HG03097 (cell line): Measurements from ENCODE around the gene IFNA4.
"Not testable (repeated sequence)": the region's sequence is repeated elsewhere in the genome, so short reads cannot be mapped to it uniquely, and the experiment has no call there.

ENCODE experiments used
- ATAC-seq: cut with Tn5 transposase; IDR thresholded peaks from one replicate; pipeline ENCODE4 v1.9.1; 2021; ENCODE audit not compliant: unreplicated experiment, low FRiP score

The IFNA4 gene

DNA sequence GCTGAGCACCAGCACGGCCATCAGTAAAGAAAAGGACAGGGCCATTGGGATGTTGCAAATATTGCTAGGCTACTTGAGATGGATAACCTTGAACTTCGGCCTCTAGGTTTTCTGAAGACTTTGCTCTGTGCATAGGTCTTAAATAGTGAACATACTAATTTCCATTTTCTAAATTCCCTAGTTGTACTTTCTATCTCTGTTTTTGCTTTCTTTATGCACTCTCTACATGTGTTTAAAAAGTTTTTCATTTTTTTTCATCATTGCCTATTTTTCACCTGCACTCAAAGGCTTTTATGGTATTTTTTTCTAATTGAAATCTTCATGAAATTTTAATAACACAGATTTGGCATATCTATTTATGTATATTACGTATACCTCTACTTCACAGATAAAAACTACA is at the start of gene IFNA4:
TSS of gene IFNA4 (minus strand) at position 101 of the 400 bp plus-strand sequence. CDS start at position 45, 56 bp downstream.
- ATAC-seq: not testable (repeated sequence)

DNA sequence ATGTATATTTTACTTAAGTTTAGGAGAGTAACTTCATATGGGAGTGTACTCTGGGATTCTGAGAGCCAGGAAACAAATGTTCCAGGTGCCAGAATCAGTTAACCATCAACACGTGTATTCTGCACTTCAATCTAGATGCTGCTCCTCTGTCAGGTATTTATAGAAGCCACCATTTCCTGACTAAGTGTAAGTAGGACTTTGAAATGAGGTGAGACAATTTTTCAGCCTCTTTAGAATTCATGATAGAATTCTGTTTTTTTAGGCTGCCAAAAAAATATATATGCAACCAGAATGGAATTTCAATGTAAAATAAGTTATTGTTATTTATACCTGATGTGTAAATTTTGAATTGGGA is 49.0 kb upstream of the IFNA4 start:
- ATAC-seq: not testable (repeated sequence)

DNA sequence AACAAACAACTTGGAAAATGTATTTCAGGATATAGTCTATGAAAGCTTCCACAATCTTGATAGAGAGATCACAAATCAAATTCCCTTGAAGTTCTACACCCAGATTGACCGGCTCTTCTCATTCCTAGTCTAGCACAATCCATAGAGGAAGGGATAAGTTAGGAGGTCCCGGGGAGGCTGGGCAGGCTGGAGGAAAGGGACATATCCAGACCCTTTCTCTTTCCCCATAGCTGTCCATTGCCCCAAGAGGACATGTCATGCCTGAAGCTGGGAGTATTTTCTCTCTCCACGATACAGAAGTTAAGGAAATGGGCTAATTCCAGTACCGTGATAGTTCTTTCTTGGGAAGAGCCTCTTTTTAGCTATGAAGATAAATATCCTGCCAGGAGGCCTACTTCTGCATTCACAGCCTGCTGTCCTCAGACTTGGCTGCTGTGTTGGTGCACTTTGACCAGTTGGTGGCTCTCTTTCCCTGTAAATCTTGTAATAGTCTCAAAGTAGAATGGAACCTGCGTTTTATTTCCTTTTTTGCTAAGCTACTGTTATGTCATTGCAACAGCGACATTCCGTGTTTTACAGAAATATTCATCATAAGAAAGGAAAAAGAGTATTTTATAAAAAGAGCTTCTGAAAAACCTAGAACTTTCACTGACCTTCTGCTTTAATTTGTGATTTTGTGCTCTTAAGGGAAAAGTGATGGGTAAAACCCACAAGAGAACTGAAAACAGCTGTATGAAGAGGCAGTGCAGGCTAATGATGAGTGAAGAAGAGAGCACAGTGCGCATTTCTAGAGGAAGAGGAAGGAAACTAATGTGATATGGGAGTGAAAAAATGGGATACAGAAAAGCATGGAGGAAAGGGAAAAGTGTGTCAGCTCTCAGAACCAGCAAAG is 48.3 kb upstream of the IFNA4 start:
- peak; percentile 91 for ATAC-seq

DNA sequence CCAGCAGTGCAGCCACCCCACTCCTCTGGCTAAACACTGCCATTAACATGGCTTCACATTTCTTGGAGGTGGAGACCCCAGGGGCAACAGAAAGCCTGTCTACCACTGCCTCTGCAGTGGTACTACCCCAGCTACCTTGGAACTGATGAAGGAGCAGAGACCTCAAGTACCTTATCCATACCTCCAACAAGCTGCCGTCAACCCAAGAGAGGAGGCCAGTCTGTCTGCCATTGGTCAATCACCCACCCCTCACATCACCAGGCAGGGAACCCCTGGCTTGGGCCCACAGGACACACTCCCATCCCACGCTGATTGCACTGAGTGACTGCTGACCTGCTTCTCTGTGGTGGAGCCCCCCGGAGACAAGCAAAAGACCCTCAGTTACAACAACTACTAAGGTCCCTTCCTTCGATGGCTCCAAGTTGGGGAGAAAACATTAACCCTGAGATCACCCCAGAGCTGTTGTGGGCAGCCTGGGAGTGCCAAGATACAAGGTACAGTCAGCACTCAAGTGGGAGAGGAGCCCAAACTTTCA is 46.8 kb upstream of the IFNA4 start:
- ATAC-seq: no peak

DNA sequence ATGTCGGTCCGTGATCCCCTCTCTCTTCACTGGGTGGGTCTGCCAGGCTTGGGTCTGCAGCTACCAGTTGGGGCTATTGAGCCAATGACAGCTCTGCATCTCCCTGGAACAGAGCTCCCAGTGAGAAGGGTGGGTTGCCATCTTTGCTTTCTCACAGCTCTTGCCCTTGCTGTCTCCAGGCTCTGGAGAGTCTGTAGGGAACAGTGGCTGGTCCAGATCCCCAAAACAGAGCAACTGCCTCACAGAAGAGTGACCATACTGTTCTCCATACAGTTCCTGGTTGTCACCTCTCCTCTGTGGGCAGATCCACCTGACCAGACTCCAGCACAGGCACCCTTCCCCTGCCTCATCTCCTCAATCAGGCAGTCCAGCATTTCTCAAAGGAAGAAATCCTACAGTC is 45.9 kb upstream of the IFNA4 start:
- ATAC-seq: no peak

DNA sequence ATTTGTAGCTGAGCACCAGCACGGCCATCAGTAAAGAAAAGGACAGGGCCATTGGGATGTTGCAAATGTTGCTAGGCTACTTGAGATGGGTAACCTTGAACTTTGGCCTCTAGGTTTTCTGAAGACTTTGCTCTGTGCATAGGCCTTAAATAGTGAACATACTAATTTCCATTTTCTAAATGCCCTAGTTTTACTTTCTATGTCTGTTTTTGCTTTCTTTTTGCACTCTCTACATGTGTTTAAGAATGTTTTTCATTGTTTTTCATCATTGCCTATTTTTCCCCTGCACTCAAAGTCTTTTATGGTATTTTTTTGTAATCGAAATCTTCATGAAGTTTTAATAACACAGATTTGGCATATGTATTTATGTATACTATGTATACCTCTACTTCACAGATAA is 40.7 kb upstream of the IFNA4 start, which contains the start of gene IFNA17:
TSS of gene IFNA17 (minus strand) at position 101 of the 400 bp plus-strand sequence. CDS start at position 52, 49 bp downstream.
- ATAC-seq: no peak

DNA sequence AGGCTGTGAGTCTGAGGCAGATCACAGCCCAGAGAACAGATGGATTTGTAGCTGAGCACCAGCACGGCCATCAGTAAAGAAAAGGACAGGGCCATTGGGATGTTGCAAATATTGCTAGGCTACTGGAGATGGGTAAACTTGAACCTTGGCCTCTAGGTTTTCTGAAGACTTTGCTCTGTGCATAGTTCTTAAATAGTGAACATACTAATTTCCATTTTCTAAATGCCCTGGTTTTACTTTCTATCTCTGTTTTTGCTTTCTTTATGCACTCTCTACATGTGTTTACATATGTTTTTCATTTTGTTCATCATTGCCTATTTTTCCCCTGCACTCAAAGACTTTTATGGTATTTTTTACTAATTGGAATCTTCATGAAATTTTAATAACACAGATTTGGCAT is 29.8 kb upstream of the IFNA4 start, which contains the start of gene IFNA16:
TSS of gene IFNA16 (minus strand) at position 101 of the 400 bp plus-strand sequence. CDS start at position 95, 6 bp downstream.
- not testable (repeated sequence) for ATAC-seq

DNA sequence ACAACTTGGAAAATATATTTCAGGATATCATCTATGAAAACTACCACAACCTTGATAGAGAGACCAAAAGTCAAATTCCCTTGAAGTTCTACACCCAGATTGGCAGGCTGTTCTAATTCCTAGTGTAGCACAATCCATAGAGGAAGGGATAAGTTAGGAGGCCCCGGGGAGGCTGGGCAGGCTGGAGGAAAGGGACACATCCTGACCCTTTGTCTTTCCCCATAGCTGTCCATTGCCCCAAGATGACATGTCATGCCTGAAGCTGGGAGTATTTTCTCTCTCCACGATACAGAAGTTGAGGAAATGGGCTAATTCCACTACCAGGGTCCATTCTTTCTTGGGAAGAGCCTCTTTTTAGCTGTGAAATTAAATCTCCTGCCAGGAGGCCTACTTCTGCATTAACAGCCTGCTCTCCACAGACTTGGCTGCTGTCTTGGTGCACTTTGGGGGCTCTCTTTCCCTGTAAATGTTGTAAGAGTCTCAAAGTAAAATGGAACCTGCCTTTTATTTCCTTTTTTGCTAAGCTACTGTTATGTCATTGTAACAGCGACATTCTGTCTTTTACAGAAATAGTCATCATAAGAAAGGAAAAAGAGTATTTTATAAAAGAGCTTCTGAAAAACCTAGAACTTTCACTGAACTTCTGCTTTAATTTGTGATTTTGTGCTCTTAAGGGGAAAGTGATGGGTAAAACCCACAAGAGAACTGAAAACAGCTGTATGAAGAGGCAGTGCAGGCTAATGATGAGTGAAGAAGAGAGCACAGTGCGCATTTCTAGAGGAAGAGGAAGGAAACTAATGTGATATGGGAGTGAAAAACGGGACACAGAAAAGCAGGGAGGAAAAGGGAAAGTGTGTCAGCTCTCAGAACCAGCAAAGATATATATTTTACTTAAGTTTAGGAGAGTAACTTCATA is 26.3 kb upstream of the IFNA4 start:
- ATAC-seq: peak; percentile 58

DNA sequence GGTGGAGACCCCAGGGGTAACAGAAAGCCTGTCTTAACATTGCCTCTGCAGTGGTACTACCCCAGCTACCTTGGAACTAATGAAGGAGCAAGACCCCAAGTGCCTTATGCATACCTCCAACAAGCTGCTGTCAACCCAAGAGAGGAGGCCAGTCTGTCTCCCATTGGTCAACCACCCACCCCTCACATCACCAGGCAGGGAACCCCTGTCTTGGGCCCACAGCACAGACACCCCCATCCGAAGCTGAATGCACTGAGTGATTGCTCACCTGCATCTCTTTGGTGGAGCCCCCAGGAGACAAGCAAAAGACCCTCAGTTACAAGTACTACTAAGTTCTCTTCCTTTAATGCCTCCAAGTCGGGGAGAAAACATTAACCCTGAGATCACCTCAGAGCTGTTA is 24.8 kb upstream of the IFNA4 start:
- ATAC-seq: not testable (repeated sequence)

DNA sequence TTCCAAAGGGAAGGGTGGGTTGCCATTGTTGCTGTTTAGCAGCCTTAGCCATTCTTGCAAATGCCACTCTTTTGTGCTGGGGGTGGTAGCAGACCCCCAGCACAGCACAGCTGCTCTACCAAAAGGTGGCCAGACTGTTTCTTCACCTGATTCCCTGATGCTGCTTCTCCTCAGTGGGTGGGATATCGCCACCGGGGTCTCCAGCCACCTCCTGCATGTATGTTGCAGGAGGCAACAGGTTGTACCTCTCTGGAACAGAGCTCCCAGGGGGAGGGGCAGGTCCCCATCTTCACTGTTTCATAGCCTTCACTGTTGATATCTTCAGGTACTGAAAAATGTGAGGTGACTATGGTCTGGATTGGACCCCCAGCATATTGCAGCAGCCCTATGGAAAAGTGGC is 23.4 kb upstream of the IFNA4 start:
- not testable (repeated sequence) for ATAC-seq

DNA sequence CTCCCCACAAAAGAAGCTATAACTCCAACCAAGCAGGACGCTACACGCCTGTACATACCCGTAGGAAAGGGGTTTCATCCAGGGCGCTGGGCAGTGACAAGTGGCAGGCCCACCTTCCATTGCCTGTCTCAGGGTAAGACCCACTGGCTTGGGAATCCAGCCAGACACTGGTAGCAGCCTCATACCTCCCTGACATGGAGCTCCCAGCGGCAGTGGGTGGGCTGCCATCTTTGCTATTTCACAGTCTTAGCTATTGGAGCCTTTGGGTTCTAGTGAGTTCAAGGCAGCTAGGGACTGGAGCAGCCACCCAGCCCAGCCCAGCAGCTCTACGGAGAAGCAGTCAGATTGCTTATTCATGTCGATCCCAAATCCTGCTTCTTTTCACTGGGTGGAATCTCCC is 22.9 kb upstream of the IFNA4 start:
- ATAC-seq: no peak

DNA sequence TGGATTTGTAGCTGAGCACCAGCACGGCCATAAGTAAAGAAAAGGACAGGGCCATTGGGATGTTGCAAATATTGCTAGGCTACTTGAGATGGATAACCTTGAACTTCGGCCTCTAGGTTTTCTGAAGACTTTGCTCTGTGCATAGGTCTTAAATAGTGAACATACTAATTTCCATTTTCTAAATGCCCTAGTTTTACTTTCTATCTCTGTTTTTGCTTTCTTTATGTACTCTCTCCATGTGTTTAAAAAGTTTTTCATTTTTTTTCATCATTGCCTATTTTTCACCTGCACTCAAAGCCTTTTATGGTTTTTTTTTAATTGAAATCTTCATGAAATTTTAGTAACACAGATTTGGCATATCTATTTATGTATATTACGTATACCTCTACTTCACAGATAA is 19.7 kb upstream of the IFNA4 start, which contains the start of gene IFNA10:
TSS of gene IFNA10 (minus strand) at position 101 of the 400 bp plus-strand sequence. CDS start at position 55, 46 bp downstream.
- ATAC-seq: not testable (repeated sequence)

DNA sequence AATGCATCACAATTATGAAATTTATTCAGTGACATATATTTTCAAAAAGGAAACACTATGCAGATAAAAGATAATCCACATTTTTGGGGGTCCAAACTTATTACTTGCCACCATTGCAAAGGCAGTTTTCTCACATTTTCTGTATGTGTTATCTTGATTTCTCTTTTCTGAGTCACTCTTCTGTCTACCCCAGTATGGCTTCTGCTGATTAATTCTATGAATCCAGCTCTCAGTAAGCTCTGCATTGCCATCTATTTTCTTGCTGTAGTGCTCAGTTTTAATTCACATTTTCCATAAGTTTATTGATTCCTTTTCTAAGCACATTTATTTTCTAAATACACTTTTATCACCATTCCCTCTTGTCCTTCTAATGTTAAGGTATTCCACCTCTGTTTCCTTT is 17.8 kb upstream of the IFNA4 start:
- ATAC-seq: no peak

DNA sequence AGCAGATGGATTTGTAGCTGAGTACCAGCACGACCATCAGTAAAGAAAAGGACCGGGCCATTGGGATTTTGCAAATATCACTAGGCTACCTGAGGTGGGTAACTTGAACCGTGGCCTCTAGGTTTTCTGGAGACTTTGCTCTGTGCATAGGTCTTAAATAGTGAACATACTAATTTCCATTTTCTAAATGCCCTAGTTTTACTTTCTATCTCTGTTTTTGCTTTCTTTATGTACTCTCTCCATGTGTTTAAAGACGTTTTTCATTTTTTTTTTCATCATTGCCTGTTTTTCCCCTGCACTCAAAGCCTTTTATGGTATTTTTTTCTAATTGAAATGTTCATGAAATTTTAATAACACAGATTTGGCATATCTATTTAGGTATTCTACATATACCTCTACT is 14.7 kb upstream of the IFNA4 start, which contains the start of gene IFNA7:
TSS of gene IFNA7 (minus strand) at position 101 of the 400 bp plus-strand sequence. CDS start at position 61, 40 bp downstream.
- not testable (repeated sequence) for ATAC-seq

DNA sequence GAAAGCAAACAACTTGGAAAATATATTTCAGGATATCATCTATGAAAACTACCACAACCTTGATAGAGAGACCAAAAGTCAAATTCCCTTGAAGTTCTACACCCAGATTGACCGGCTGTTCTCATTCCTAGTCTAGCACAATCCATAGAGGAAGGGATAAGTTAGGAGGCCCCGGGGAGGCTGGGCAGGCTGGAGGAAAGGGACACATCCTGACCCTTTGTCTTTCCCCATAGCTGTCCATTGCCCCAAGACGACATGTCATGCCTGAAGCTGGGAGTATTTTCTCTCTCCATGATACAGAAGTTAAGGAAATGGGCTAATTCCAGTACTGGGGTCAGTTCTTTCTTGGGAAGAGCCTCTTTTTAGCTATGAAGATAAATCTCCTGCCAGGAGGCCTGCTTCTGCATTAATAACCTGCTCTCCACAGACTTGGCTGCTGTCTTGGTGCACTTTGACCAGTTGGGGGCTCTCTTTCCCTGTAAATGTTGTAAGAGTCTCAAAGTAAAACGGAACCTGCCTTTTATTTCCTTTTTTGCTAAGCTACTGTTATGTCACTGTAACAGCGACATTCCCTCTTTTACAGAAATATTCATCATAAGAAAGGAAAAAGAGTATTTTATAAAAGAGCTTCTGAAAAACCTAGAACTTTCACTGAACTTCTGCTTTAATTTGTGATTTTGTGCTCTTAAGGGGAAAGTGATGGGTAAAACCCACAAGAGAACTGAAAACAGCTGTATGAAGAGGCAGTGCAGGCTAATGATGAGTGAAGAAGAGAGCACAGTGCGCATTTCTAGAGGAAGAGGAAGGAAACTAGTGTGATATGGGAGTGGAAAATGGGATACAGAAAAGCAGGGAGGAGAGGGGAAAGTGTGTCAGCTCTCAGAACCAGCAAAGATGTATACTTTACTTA is 7.7 kb upstream of the IFNA4 start:
- ATAC-seq: peak; percentile 86

DNA sequence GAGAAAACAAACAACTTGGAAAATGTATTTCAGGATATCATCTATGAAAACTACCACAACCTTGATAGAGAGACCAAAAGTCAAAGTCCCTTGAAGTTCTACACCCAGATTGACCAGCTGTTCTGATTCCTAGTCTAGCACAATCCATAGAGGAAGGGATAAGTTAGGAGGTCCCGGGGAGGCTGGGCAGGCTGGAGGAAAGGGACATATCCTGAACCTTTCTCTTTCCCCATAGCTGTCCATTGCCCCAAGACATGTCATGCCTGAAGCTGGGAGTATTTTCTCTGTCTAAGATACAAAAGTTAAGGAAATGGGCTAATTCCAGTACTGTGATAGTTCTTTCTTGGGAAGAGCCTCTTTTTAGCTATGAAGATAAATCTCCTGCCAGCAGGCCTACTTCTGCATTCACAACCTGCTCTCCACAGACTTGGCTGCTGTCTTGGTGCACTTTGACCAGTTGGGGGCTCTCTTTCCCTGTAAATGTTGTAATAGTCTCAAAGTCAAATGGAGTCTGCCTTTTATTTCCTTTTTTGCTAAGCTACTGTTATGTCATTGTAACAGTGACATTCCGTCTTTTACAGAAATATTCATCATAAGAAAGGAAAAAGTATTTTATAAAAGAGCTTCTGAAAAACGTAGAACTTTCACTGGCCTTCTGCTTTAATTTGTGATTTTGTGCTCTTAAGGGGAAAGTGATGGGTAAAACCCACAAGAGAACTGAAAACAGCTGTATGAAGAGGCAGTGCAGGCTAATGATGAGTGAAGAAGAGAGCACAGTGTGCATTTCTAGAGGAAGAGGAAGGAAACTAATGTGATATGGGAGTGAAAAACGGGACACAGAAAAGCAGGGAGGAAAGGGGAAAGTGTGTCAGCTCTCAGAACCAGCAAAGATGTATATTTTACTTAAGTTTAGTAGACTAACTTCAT is 4.3 kb downstream of the IFNA4 start:
- ATAC-seq: peak; percentile 88

DNA sequence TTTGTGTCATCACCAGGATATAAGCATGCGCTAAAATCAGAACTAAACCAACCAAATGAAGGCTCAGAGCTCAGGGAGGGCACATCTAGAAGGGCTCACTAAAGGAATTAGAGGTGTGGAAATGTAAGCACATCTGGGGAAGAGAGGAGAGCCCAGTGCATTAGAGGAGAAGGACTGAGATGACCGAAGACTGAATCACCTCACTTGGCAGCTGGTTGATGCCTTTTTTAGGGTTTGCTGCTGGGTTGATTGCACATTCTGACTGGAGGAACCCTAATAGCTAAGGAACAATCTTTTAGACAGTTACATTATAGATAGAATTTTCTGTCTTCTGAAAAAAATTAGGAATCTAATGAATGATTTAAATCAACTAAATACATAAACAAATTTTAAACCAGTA is 12.7 kb downstream of the IFNA4 start:
- no peak for ATAC-seq

DNA sequence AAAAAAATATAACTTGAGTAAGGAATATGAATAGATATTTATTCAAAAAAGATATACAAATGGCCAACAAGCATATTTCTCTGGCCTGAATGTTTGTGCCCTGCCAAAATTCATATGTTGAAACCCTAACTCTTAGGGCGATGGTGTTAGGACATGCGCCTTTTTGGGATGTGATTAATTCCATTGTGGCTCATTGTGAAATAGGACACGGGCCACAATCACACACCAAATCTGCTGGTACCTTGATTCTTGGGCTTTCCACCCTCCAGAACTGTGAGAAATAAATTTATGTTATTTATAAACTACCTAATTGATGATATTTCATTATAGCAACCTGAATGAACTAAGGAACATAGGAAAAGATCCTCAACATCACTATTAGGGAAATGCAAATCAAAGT is 15.2 kb downstream of the IFNA4 start:
- ATAC-seq: no peak
